ENCODE data around the gene CEP135. TPM values are rescaled to one million over a fixed set of nuclear protein-coding genes. Genes with fewer than 3 reads are reported as not detected.

Gene CEP135
- total RNA-seq, 2 donors from 2014 or later: 1.6 to 1.8 TPM

DNA sequence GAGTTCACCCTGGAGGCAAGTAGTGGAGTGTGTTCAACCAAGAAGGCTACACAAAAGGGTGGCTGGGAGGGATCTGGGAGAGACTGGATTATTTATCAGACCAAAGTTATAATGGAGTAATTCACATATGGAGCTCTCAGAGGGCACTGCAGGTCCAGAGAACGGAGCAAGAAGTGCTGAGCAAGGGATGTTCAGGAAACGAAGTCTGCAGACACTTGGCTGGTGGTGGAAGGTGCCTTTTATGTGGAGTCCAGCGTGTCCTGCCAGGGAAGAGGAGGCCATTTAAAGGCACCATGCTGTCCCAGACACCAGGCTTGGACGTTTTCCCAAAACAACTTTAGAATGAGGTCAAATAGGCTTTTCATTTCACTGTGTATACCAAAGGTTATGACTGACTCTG is 130.1 kb downstream of the CEP135 start:
- DNase-seq (ENCODE audit: low spot score): no peak
- Histone ChIP-seq H3K27ac (no peak overlapping the region), H3K4me1 (no peaks in the 10 kb centered on the region), H3K9me3 (peaks cover 0 to 9% of the 10 kb centered on the region in 2 donors), H3K27me3 (no peaks in the 10 kb centered on the region), H3K36me3 (no peaks in the 10 kb centered on the region), H3K4me3 (no peak overlapping the region)
- TF ChIP-seq, protein P1, sequence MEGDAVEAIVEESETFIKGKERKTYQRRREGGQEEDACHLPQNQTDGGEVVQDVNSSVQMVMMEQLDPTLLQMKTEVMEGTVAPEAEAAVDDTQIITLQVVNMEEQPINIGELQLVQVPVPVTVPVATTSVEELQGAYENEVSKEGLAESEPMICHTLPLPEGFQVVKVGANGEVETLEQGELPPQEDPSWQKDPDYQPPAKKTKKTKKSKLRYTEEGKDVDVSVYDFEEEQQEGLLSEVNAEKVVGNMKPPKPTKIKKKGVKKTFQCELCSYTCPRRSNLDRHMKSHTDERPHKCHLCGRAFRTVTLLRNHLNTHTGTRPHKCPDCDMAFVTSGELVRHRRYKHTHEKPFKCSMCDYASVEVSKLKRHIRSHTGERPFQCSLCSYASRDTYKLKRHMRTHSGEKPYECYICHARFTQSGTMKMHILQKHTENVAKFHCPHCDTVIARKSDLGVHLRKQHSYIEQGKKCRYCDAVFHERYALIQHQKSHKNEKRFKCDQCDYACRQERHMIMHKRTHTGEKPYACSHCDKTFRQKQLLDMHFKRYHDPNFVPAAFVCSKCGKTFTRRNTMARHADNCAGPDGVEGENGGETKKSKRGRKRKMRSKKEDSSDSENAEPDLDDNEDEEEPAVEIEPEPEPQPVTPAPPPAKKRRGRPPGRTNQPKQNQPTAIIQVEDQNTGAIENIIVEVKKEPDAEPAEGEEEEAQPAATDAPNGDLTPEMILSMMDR (IDR thresholded peaks at IDR 0.05): no peak

DNA sequence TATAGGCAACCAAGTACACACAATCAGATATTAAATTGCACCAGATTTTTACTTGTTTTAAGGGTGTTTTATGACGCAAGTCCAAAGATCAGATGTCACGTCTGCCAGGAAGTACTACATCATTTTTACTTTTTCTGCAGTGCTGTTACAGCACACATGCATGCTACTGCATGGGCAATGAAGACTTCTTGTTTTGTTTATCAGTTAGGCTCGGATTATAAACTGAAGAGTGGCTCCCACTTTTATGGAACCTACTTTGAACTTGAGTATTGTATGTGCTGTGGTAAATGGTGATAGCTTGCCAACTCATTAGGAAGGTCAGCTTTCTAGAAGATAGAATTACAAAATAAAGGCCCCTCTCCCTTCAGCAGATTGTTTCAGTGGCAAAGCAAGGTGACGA is 131.6 kb downstream of the CEP135 start:
- no peak overlapping the region for H3K4me3 ChIP-seq
- no peaks in the 10 kb centered on the region for H3K36me3 ChIP-seq
- H3K27me3 ChIP-seq: no peaks in the 10 kb centered on the region
- H3K4me1 ChIP-seq: no peaks in the 10 kb centered on the region
- H3K27ac ChIP-seq: no peak overlapping the region
- TF ChIP-seq, protein P1 (IDR thresholded peaks at IDR 0.05): no peak
- peaks cover 0 to 9% of the 10 kb centered on the region in 2 donors for H3K9me3 ChIP-seq
- no peak for DNase-seq (ENCODE audit: low spot score)

- no peak for DNase-seq (ENCODE audit: low spot score)
- Histone ChIP-seq H3K27ac (no peak overlapping the region), H3K9me3 (peaks cover 0 to under 1% of the 10 kb centered on the region in 2 donors), H3K4me3 (no peak overlapping the region), H3K36me3 (no peaks in the 10 kb centered on the region), H3K27me3 (no peaks in the 10 kb centered on the region), H3K4me1 (no peaks in the 10 kb centered on the region)
- TF ChIP-seq, protein P1 (IDR thresholded peaks at IDR 0.05): no peak
Measured at GRCh38 chr4:56082829-56083228, 134.1 kb downstream of the CEP135 start.

Other genes with a start within 250 kb of the CEP135 start
- not detected for gene EXOC1L, start 129.2 kb upstream of the CEP135 start, total RNA-seq
- gene EXOC1, start 95.3 kb upstream of the CEP135 start, total RNA-seq: 10 to 100 TPM; 18.0 to 18.4 TPM